K562 (cell line): ENCODE results near the gene CAPN10. TPM values are rescaled to one million over a fixed set of nuclear protein-coding genes. Genes with fewer than 3 reads are reported as not detected.

Experiments used
- BACH1 ChIP-seq: fragments of 200-800 bp; sonication (Bioruptor generic); IDR thresholded peaks from 2 replicates; pipeline ENCODE4 v1.6.1; 2016; ENCODE audit warnings: missing genetic modification characterization, missing compliant biosample characterization
- CGGBP1 ChIP-seq: fragments of 250-450 bp; sonication (Bioruptor Pico); IDR thresholded peaks from 2 replicates; pipeline ENCODE4 v1.9.0; 2021; ENCODE audit warnings: mild to moderate bottlenecking
- CREBBP ChIP-seq: IDR thresholded peaks from one replicate; pipeline ENCODE4 v1.6.1; 2012; ENCODE audit warnings: low read depth, mild to moderate bottlenecking, control low read depth, inconsistent platforms, low read length
- DIDO1 ChIP-seq: fragments of 450-650 bp; IDR thresholded peaks from 2 replicates; pipeline ENCODE4 v1.6.1; 2016; ENCODE audit warnings: low read depth, missing biosample characterization, missing genetic modification characterization
- DNMT1 ChIP-seq: fragments of 450-650 bp; IDR thresholded peaks from 2 replicates; pipeline ENCODE4 v1.6.1; 2016; ENCODE audit warnings: antibody characterized with exemption, mild to moderate bottlenecking
- E2F3 ChIP-seq: fragments of 250-450 bp; sonication (Bioruptor Pico); IDR thresholded peaks from 2 replicates; pipeline ENCODE4 v1.4.0; 2020; ENCODE audit warnings: mild to moderate bottlenecking
- GATAD2A ChIP-seq: fragments of 450-650 bp; IDR thresholded peaks from 2 replicates; pipeline ENCODE4 v1.6.1; 2017
- GTF2E2 ChIP-seq: fragments of 200-800 bp; sonication (Bioruptor generic); IDR thresholded peaks from 2 replicates; pipeline ENCODE4 v1.6.1; 2016; ENCODE audit warnings: missing genetic modification characterization, missing compliant biosample characterization
- HBP1 ChIP-seq: fragments of 450-650 bp; formaldehyde crosslinking; IDR thresholded peaks from 2 replicates; pipeline ENCODE4 v1.4.0; 2022; ENCODE audit warnings: missing genetic modification characterization
- HEY1 ChIP-seq: fragments of 250-450 bp; sonication (Bioruptor Pico); IDR thresholded peaks from 2 replicates; pipeline ENCODE4 v1.5.0; 2020; ENCODE audit warnings: mild to moderate bottlenecking, moderate library complexity, borderline replicate concordance
- KAT7 ChIP-seq: sonication (generic); formaldehyde crosslinking; IDR thresholded peaks from 2 replicates; pipeline ENCODE4 v1.8.0; 2022; ENCODE audit warnings: missing genetic modification reagents, mild to moderate bottlenecking, borderline replicate concordance
- MAFG ChIP-seq: fragments of 450-650 bp; conservative IDR thresholded peaks from 2 replicates; pipeline ENCODE4 v1.6.1; 2016; ENCODE audit warnings: missing genetic modification characterization, missing compliant biosample characterization
- MCM3 ChIP-seq: fragments of 450-650 bp; IDR thresholded peaks from 2 replicates; pipeline ENCODE4 v1.6.1; 2016
- MECOM ChIP-seq: fragments of 250-450 bp; sonication (Bioruptor Pico); IDR thresholded peaks from 2 replicates; pipeline ENCODE4 v1.8.0; 2022; ENCODE audit warnings: inconsistent platforms
- OTX1 ChIP-seq: fragments of 450-650 bp; formaldehyde crosslinking; IDR thresholded peaks from 2 replicates; pipeline ENCODE4 v1.4.0; 2022; ENCODE audit warnings: mild to moderate bottlenecking
- PYGO2 ChIP-seq: fragments of 450-650 bp; IDR thresholded peaks from 2 replicates; pipeline ENCODE4 v1.6.1; 2016; ENCODE audit warnings: mild to moderate bottlenecking, missing genetic modification characterization, moderate library complexity, missing compliant biosample characterization
- RNF2 ChIP-seq: sonication (generic); IDR thresholded peaks from 2 replicates; pipeline ENCODE4 v1.6.1; 2016
- SMARCA4 ChIP-seq: fragments of 450-650 bp; IDR thresholded peaks from 2 replicates; pipeline ENCODE4 v1.6.1; 2016
- SUPT5H ChIP-seq: fragments of 450-650 bp; IDR thresholded peaks from 2 replicates; pipeline ENCODE4 v1.6.1; 2016
- TBP ChIP-seq: optimal IDR thresholded peaks from 2 replicates; pipeline ENCODE3; 2011; ENCODE audit warnings: low read depth, low read length, improper control_type of control experiment
- TCF7L2 ChIP-seq: fragments of 150-350 bp; IDR thresholded peaks from 2 replicates; pipeline ENCODE4 v1.6.1; 2016; ENCODE audit warnings: low read depth, mild to moderate bottlenecking, low read length, moderate library complexity
- TFE3 ChIP-seq: fragments of 450-650 bp; formaldehyde crosslinking; IDR thresholded peaks from 2 replicates; pipeline ENCODE4 v1.4.0; 2020; ENCODE audit warnings: mild to moderate bottlenecking, mixed read lengths
- TRIM28 ChIP-seq: fragments of 450-650 bp; IDR thresholded peaks from 2 replicates; pipeline ENCODE4 v1.6.1; 2017
- ZEB2 ChIP-seq: fragments of 450-650 bp; IDR thresholded peaks from 2 replicates; pipeline ENCODE4 v1.6.1; 2016
- ZNF124 ChIP-seq: sonication (generic); formaldehyde crosslinking; IDR thresholded peaks from 2 replicates; pipeline ENCODE4 v1.8.1; 2022; ENCODE audit warnings: missing genetic modification reagents
- ZNF143 ChIP-seq: sonication (generic); formaldehyde crosslinking; IDR thresholded peaks from 2 replicates; pipeline ENCODE4 v1.9.0; 2022; ENCODE audit warnings: mild to moderate bottlenecking, missing genetic modification reagents
- ZNF3 ChIP-seq: fragments of 250-450 bp; sonication (Bioruptor Pico); IDR thresholded peaks from 2 replicates; pipeline ENCODE4 v1.5.0; 2021; ENCODE audit warnings: mild to moderate bottlenecking, moderate library complexity
- ZNF384 ChIP-seq: IDR thresholded peaks from 2 replicates; pipeline ENCODE4 v1.6.1; 2012; ENCODE audit warnings: low read depth, low read length, improper control_type of control experiment
- ZNF431 ChIP-seq: sonication (generic); formaldehyde crosslinking; IDR thresholded peaks from 2 replicates; pipeline ENCODE4 v1.8.0; 2022; ENCODE audit warnings: mild to moderate bottlenecking, missing genetic modification reagents
- ZNF57 ChIP-seq: fragments of 450-650 bp; formaldehyde crosslinking; IDR thresholded peaks from 2 replicates; pipeline ENCODE4 v1.4.0; 2020; ENCODE audit warnings: mild to moderate bottlenecking, moderate library complexity
- ZNF75A ChIP-seq: fragments of 450-650 bp; formaldehyde crosslinking; IDR thresholded peaks from 2 replicates; pipeline ENCODE4 v1.4.0; 2020; ENCODE audit warnings: mild to moderate bottlenecking
- ZNF77 ChIP-seq: fragments of 250-450 bp; sonication (Bioruptor Pico); IDR thresholded peaks from 2 replicates; pipeline ENCODE4 v1.5.0; 2020
- ZNF785 ChIP-seq: fragments of 250-450 bp; sonication (Bioruptor Pico); IDR thresholded peaks from 2 replicates; pipeline ENCODE4 v1.4.0; 2020; ENCODE audit warnings: mild to moderate bottlenecking
- polyA plus RNA-seq, 8 experiments: library from polyadenylated mRNA; depleted of rRNA in 4 of 8; stranded (reverse) in 5 of 8; unstranded in 3 of 8; fragments of >200 nt; fragmentation: Nextera tagmentation in 2 of 8; fragmentation: Illumina TruSeq in 1 of 8; extraction: Ambion mirVana in 2 of 8; extraction: Trizol in 1 of 8; gene quantifications; 2 replicates each; pipeline versions ENCODE4 v1.2.1 to v1.2.3, GENCODE V29; 2011 to 2014; ENCODE audit warnings: inconsistent platforms in 1 of 8, missing spikeins in 1 of 8
- total RNA-seq, 7 experiments: library from RNA; depleted of rRNA in 6 of 7; stranded (reverse); fragments of >200 nt in 6 of 7; fragmentation: Illumina TruSeq in 2 of 7; extraction: Trizol in 2 of 7; gene quantifications; 2 replicates each; pipeline versions ENCODE4 v1.2.1 to v1.2.3, GENCODE V29; 2011 to 2021; ENCODE audit warnings: low replicate concordance in 1 of 7

The CAPN10 gene
- total and polyA plus RNA-seq, 9 of the 15 experiments (the other 6 are each of a cell fraction or from before 2014, with no cell fraction given), result 0.08 to 26.1 (median 8.4) TPM

- TF ChIP-seq OTX1 (CRISPR knock-in tag), result no peak
- no peak for TF ChIP-seq ZNF431 (CRISPR knock-in tag)
- TF ChIP-seq ZNF3, result no peak
- 0 out of 2 replicates have a peak, but pooled peaks have one; percentile 16 for TF ChIP-seq KAT7 (CRISPR knock-in tag)
- TF ChIP-seq MAFG (tag), result no peak
- no peak for TF ChIP-seq DNMT1
- no peak for TF ChIP-seq RNF2
- no peak for TF ChIP-seq TFE3 (CRISPR knock-in tag)
- no peak for TF ChIP-seq MCM3
- no peak for TF ChIP-seq E2F3 (CRISPR knock-in tag)
- TF ChIP-seq ZNF77 (CRISPR knock-in tag), result no peak
- no peak for TF ChIP-seq BACH1
- TF ChIP-seq ZEB2, result no peak
- no peak for TF ChIP-seq ZNF384
- no peak for TF ChIP-seq TBP
- no peak for TF ChIP-seq ZNF143 (CRISPR knock-in tag)
- no peak for TF ChIP-seq CREBBP
- no peak for TF ChIP-seq DIDO1 (tag)
- TF ChIP-seq PYGO2, result no peak
- no peak for TF ChIP-seq ZNF124 (CRISPR knock-in tag)
- TF ChIP-seq MECOM (CRISPR knock-in tag), result no peak
- no peak for TF ChIP-seq HEY1 (CRISPR knock-in tag)
- no peak for TF ChIP-seq SUPT5H
- TF ChIP-seq ZNF75A, result no peak
- TF ChIP-seq ZNF785, result no peak
- no peak for TF ChIP-seq CGGBP1
- no peak for TF ChIP-seq HBP1 (CRISPR knock-in tag)
- TF ChIP-seq GATAD2A, result no peak
- no peak for TF ChIP-seq TRIM28
- no peak for TF ChIP-seq GTF2E2 (tag)
- TF ChIP-seq SMARCA4, result no peak
- TF ChIP-seq ZNF57, result no peak
- no peak for TF ChIP-seq TCF7L2
Observed at GRCh38 chr2:240567872-240568677, 18.5 kb upstream of the CAPN10 start, which contains the start of gene RNPEPL1 (continued).
